NCI-H1436 treated with DMSO at 0.1 percent for 48 hours (cell line): ENCODE measurements around the gene MRC2.
A peak's percentile ranks its signal among the peaks of the same experiment; 100 is the strongest.

Source experiments
- DNase-seq: peaks from one replicate; lab custom pipeline; 2025; lab: John Stamatoyannopoulos, UW

MRC2 gene

GRCh38 chr17:62723842-62724241 is 96.4 kb downstream of the MRC2 start:
- DNase-seq: no peak

- no peak for DNase-seq
These were observed 97.1 kb downstream of the MRC2 start for GRCh38 chr17:62724398-62725146.

- no peak for DNase-seq
These were observed 98.3 kb downstream of the MRC2 start for GRCh38 chr17:62725791-62726249.

GRCh38 chr17:62727916-62728672 is 100.6 kb downstream of the MRC2 start:
- DNase-seq: peak; percentile 33

GRCh38 chr17:62732125-62732524 is 104.7 kb downstream of the MRC2 start:
- no peak for DNase-seq

- no peak for DNase-seq
These were observed 107.7 kb downstream of the MRC2 start for GRCh38 chr17:62735044-62735651.

GRCh38 chr17:62737513-62737912 is 110.0 kb downstream of the MRC2 start:
- no peak for DNase-seq

GRCh38 chr17:62738281-62738680 is 110.8 kb downstream of the MRC2 start:
- no peak for DNase-seq

GRCh38 chr17:62739645-62740388 is 112.3 kb downstream of the MRC2 start:
- no peak for DNase-seq

- DNase-seq: no peak
These were observed 113.8 kb downstream of the MRC2 start for GRCh38 chr17:62741290-62741689.
